ENCODE data around the gene TMPRSS11E. TPM values are rescaled to one million over a fixed set of nuclear protein-coding genes. Genes with fewer than 3 reads are reported as not detected.
"Not testable (repeated sequence)": the region's sequence is repeated elsewhere in the genome, so short reads cannot be mapped to it uniquely, and the experiment has no call there.

TMPRSS11E gene
- polyA plus RNA-seq, 3 donors = 0.10 to 0.11 TPM; not detected in 1

DNA sequence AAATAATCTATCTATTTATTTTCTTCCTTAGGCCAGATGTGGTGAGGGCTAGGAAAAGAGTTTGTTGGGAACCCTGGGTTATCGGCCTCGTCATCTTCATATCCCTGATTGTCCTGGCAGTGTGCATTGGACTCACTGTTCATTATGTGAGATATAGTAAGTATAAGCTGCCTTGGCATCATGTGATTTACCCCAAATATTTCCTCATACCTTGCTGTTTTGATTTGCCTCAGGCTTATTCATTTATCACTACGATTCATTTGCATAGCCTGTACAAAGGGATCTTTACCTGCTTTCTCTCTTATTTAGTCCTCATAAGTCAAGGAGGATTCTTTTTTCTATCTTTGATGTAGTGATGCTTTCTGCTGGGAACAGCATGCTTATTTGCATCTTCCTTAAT, 14.5 kb downstream of the TMPRSS11E start:
- no peak for DNase-seq (ENCODE audit: low read depth in 3 of 3, low spot score in 2 of 3)

DNA sequence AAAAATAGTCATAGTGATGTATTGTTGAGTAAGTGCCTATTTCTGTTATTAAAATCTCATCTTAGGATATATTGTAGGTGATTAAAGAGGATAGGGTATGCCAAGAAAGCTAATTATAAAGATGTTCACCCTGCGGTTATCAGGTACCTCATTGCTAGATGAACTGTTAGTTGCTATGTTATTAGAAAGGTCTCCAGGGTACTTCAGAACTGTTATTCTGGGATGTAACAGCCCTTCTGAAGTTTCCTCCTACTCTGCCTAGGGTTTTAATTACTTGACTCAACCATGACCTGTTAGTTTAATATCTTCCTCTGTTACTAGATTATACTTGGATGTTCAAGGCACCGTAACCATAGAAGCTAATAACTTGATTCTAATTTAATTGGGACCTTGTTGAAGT, 15.4 kb downstream of the TMPRSS11E start:
- DNase-seq (ENCODE audit: low read depth in 3 of 3, low spot score in 2 of 3) = no peak

DNA sequence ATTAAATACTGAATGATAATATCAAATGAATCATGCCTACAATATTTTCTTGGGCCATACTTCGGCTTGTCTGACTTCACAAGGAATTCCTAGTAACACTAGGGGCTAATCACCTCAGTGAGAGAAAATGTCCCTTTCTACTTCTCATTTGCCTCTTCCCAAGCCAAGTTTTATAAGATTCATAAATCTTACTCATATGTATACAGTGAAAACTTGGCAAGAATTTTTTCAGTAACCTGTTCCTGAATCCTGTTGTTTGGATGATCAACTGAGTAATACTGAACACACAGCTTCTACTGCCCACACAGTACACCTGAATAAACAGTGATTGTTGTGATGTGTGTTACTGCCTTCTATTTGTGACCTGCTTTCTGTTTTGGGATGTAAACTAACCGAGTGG, 16.5 kb downstream of the TMPRSS11E start:
- no peak for DNase-seq (ENCODE audit: low read depth in 3 of 3, low spot score in 2 of 3)

DNA sequence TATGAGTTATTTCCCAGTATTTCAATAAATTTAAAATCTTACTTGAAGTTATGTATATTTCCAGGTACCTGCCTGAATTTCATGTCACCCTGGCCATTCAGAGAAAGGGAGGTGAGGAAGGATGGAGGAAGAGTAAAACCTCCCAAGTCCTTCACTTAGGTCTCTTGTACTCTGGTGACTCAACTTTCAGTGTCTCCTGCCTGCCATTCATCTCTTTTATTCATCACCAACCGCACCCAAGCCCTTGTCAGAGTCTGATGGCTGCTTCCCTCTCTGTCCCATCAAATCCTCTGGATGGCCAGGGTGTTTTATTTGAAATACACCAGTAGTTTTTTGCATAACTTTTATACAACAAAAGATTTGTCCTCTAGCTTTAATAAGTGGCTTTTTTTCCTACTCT, 17.8 kb downstream of the TMPRSS11E start:
- no peak for DNase-seq (ENCODE audit: low read depth in 3 of 3, low spot score in 2 of 3)

DNA sequence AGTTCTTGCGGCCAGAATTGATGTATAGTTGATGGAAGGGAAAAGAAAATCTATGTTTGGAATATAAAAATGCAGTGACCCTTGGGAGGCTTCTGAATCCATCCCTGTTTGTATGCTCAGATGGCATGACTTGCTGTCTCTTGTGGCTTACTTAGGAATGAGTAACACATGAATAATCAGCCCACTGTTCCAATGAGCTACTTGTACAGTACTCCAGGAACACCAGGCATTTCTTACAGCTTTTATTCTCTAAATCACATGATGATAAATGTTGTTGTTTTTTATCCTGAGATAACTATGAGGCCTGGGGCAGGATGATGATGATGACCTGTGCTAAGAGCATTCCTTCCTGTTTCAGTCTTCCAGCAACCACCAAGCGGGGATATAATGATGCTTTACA, 18.9 kb downstream of the TMPRSS11E start:
- no peak for DNase-seq (ENCODE audit: low read depth in 3 of 3, low spot score in 2 of 3)

DNA sequence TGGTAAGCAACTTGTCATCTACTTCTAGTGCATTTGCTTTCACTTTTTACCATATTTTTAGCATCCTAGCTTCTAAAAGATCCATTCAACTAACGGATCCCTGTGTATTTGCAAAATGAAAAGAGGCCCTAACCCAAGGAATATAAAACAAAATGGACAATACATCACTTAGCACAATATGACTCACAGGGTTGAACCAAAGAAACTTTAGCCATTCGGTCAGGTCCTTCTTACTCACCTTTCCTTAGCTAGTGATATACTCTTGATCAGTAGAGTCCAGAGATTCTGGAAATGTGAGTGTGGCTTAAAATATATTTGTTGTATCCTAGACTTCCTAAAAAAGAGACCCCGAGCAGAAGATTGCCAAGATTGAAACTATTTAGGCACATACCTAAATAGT, 19.5 kb downstream of the TMPRSS11E start:
- no peak for DNase-seq (ENCODE audit: low read depth in 3 of 3, low spot score in 2 of 3)

DNA sequence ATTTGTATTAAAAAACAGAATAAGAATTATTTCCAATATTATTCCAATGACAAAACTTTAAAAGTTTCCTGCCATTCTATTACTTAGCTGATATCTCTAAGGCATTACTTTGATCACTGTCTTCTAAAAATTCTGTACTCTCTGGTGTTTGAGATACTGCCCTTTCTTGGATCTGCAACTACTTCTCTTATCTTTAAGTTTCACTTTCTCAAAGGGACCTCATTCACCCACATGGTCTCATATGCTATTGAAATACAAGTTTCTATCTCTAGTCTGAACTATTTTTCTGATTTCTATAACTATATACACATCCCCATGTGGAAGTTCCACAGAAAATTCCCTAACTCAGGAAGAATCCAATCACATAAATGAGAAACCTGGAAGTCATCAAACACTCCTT, 22.2 kb downstream of the TMPRSS11E start:
- no peak for DNase-seq (ENCODE audit: low read depth in 3 of 3, low spot score in 2 of 3)

DNA sequence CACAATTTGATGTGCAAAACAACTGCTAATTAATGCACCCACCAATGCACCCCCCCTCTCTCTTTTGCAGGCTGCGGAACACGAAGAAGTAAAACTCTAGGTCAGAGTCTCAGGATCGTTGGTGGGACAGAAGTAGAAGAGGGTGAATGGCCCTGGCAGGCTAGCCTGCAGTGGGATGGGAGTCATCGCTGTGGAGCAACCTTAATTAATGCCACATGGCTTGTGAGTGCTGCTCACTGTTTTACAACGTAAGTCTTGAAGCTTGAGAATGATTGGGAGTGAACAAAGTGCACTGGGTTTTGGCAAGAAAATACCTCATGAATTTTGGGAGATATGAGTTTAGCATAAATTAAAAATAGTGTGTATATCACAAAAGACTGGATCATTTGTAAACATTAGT, 28.9 kb downstream of the TMPRSS11E start:
- no peak for DNase-seq (ENCODE audit: low read depth in 3 of 3, low spot score in 2 of 3)

DNA sequence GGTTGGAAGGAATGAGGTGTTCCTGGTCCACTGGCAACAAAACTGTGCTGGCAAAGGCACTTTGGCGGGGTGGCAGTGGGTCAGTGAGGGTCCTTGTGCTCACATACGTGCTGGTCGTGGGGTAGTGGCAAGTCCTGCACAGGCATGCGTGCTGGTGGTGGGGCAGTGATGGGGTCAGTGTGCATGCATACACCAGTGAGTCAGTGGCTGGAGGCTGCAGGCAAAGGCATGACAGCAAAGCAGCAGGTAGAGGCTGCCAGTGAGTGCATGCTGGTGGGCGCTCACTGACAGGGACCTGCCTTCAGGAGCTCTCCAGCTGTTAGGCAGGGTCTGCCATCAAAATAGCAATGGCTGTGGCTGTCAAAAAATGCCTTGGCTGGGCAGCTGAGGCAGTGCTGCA, 42.1 kb downstream of the TMPRSS11E start:
- DNase-seq (ENCODE audit: low read depth in 3 of 3, low spot score in 2 of 3) = no peak

DNA sequence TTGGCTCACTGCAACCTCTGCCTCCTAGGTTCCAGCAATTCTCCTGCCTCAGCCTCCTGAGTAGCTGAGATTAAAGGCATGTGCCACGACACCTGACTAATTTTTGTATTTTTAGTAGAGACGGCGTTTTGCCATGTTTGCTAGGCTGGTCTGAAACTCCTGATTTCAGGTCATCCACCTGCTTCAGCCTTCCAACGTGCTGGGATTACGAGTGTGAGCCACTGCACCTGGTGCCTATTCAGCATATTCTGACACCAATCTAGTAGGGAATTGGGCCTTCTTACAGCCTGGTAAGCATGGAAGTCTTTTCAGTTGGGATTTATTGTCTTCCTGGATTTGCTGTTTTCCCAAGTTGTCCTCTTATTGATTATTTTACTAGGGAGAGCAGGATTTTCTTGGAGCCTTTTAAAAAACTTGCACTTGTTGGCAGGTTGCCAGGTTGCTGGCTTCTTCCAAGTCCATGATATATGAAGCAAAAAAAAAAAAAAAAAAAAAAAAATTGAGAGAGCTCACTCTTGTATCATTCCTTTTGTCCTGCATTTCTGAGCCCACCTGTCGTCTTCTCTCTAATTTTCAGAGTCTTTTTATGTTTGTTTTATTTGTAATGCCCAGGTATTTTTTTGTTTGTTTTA, 43.7 kb downstream of the TMPRSS11E start:
- DNase-seq (ENCODE audit: low read depth in 3 of 3, low spot score in 2 of 3) = no peak

DNA sequence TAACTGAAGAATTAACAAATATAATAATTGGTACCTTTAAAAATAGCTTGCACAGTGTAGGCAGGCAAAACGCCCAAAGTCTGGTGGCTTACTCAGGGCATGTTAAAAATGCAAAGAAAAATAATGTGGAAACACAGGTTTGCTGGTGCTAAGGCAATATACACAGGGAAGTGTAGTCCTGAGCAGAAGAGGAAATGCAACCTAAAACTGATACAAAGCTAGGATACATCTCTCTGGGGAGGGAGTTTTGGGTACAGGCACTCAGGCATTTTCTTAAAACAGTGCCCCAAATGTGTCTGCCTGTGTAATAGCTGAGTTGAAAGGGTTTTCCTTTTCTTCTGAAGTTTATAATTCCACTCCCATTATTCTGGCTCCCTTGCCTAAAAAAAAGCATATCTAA, 47.4 kb downstream of the TMPRSS11E start:
- DNase-seq (ENCODE audit: low read depth in 3 of 3, low spot score in 2 of 3) = no peak

DNA sequence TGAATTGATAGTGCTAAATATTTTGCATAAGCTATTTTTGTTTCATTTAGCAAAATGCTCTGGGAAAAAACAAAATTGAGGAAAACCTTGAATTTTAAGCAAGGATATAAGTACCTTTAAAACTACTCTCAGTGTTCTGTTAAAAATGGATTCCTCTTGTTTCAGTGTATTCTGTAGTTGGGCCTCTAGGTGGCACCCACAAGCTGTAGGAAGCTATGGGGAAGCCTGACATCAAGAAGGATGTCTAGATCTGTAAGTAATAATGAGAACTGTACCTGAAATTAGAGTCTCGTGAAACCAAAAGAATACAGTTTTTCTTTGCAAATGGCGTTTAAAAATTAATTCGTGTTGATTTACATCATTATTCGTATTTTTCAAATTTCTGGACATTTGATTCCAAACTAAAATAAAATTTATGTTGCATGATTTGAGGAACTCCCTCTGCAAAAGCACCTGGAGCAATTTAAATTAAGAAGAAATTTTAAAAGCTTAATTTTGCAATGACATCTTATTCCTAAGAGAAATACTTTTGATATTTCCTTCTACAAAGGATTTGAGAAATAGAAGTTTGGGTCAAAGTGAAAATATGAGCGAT, 51.2 kb downstream of the TMPRSS11E start:
- DNase-seq (ENCODE audit: low read depth in 3 of 3, low spot score in 2 of 3) = peak; percentile 23 to 48 (median 47)

DNA sequence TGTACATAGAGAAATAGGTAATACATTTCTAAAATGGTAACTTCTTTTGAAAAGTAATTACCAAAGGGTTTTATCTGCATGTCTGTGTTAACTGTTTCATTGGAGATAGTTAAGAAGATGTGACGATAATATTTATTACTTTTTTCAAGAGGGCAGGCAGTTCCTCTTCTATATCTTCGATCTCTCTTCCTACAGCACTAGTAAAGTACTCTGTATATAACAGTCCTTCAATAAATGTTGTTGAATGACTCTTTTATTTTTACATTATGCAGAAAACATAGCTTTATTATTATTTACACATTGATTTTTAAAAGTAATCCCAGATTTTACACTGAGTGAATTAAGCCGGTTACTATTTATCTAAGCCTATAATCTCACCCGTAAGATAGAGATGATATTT, 51.8 kb downstream of the TMPRSS11E start:
- no peak for DNase-seq (ENCODE audit: low read depth in 3 of 3, low spot score in 2 of 3)

DNA sequence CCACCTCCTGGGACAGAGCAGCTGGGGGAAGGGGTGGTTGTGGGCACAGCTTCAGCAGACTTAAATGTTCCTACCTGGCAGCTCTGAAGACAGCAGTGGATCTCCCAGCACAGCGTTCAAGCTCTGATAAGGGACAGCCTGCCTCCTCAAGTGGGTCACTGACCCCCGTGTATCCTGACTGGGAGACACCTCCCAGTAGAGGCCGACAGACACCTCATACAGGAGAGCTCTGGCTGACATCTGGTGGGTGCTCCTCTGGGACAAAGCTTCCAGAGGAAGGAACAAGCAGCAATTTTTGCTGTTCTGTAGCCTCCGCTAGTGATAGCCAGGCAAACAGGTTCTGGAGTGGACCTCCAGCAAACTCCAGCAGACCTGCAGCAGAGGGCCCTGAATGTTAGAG, 56.2 kb downstream of the TMPRSS11E start:
- DNase-seq (ENCODE audit: low read depth in 3 of 3, low spot score in 2 of 3) = not testable (repeated sequence)

DNA sequence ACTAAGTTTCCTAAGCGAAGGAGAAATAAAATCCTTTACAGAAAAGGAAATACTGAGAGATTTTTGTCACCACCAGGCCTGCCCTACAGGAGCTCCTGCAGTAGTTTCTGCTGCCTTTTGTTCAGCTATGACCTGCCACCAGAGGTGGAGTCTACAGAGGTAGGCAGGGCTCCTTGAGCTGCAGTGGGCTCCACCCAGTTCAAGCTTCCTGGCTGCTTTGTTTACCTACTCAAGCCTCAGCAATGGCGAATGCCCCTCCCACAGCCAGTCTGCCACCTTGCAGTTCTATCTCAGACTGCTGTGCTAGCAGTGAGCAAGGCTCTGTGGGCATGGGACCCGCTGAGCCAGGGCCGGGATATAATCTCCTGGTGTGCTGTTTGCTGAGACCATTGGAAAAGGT, 57.6 kb downstream of the TMPRSS11E start:
- DNase-seq (ENCODE audit: low read depth in 3 of 3, low spot score in 2 of 3) = not testable (repeated sequence)

DNA sequence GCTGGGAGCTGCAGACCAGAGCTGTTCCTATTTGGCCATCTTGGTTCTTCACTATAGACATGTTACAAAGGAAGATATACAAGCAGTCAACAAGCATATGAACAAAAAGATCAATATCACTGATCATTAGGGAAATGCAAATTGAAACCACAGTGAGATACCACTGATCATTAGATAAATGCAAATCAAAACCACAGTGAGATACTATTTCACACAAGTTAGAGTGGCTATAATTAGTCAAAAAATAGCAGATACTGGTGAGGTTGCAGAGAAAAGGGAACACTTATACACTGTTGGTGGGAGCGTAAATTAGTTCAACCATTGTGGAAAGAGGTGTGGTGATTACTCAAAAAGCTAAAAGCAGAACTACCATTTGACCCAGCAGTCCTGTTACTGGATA, 58.2 kb downstream of the TMPRSS11E start:
- not testable (repeated sequence) for DNase-seq (ENCODE audit: low read depth in 3 of 3, low spot score in 2 of 3)

DNA sequence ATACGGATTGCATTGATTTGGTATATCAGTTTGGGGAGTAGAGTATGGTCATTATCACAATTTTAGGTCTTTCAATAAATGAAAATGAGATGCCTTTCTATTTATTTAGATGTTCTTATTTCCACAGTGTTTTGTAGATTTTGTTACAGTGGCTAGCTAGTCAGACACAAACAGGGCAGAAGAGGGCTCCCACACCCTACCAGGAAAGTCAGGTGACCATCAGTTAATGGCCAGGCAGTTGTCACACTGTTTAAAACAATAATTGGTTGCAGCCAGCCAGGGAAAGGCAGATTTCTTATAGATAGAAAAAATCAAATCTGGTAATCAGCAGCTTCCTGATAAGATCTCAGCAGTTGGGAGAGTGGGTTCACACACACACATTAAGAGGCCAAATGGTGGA, 71.6 kb downstream of the TMPRSS11E start:
- DNase-seq (ENCODE audit: low read depth in 3 of 3, low spot score in 2 of 3) = no peak

DNA sequence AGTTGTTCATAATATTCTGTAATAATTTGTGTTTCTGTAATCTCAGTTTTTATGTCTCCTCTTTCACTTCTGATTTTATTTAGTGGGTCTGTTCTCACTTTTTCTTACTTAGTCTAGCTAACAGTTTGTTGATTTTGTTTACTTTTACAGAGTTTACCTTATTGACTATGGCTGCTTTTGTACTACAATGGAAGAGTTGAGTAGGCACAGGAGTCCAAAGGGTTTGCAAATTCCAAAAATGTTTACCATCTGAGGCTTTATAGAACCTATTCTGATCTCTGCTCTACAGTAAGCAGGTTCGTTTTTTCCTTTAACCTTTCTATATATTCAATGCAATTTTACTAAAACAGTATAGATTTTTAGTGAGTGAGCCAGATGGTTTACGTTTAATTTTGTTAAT, 73.7 kb downstream of the TMPRSS11E start:
- no peak for DNase-seq (ENCODE audit: low read depth in 3 of 3, low spot score in 2 of 3)

DNA sequence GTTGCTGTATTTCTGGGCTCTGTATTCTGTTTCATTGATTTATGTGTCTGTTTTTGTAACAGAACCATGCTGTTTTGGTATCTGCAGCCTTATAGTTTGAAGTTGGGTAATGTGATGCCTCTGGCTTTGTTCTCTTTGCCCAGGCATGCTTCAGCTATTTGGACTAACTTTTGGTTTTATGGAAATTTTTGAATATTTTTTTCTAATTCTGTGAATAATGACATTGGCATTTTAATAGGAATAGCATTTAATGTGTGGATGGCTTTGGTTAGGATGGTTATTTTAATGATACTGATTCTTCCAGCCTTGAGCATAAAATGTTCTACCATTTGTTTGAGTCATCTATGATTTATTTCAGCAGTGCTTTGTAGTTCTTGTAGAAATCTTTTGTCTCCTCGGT, 75.0 kb downstream of the TMPRSS11E start:
- not testable (repeated sequence) for DNase-seq (ENCODE audit: low read depth in 3 of 3, low spot score in 2 of 3)

DNA sequence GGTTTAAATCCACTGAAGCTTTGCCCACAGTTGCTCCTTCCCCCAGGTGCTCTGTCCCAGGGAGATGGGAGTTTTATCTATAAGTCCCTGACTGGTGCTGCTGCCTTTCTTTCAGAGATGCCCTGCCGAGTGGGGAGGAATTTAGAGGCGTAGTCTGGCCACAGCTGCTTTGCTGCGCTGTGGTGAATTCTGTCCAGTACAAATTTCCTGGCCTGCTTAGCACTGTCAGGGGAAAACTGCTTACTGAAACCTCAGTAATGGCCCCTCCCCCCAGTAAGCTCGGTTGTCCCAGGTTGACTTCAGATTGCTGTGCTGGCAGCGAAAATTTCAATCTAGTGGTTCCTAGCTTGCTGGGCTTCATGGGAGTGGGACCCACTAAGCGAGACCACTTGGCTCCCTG, 88.7 kb downstream of the TMPRSS11E start:
- DNase-seq (ENCODE audit: low read depth in 3 of 3, low spot score in 2 of 3) = no peak

DNA sequence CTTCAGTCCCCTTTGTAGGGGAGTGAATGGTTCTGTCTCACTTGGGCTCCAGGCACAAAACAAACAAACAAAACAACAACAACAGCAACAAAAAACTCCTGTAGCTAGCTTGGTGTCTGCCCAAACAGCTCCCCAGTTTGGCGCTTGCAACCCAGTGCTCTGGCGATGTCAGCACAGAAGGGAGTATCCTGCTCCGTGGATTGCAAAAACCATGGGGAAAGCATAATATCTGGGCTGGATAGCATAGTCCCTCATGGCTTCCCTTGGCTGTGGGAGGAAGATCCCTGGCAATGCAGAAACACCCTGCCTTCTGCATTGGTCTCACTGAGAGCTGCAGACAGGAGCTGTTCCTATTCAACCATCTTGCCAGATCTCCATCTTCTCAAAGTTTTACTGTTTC, 89.1 kb downstream of the TMPRSS11E start:
- no peak for DNase-seq (ENCODE audit: low read depth in 3 of 3, low spot score in 2 of 3)

DNA sequence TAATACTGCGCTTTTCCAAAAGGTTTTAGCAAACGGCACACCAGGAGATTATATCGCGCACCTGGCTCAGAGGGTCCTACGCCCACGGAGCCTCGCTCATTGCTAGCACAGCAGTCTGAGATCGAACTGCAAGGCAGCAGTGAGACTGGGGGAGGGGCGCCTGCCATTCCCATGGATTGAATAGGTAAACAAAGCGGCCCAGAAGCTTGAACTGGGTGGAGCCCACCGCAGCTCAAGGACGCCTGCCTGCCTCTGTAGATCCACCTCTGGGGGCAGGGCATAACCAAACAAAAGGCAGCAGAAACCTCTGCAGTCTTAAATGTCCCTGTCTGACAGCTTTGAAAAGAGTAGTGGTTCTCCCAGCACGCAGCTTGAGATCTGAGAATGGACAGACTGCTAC, 95.5 kb downstream of the TMPRSS11E start:
- DNase-seq (ENCODE audit: low read depth in 3 of 3, low spot score in 2 of 3) = not testable (repeated sequence)

Measured in right renal cortex interstitium (tissue), 3 donors.